Stomach (tissue), 4 donors: ENCODE results near the gene SERPINB2.
"Not testable (repeated sequence)": the region's sequence is repeated elsewhere in the genome, so short reads cannot be mapped to it uniquely, and the experiment has no call there.

Experiments
- POLR2A ChIP-seq, 4 donors: fragments of 450-650 bp; IDR thresholded peaks; one replicate each; pipeline ENCODE4 v1.6.1; 2016; ENCODE audit warnings: antibody characterized with exemption in 4 of 4, control low read depth in 2 of 4, mild to moderate bottlenecking in 1 of 4, moderate library complexity in 1 of 4
- POLR2AphosphoS5 ChIP-seq, 3 donors: sonication (generic); formaldehyde crosslinking; IDR thresholded peaks; one replicate each; pipeline ENCODE4 v1.6.1; 2016; ENCODE audit warnings: antibody characterized with exemption in 3 of 3
- TF ChIP-seq, protein P1 (sequence below), 7 experiments: fragments of 450-650 bp in 4 of 7; fragments of 200-600 bp in 3 of 7; sonication (generic) in 3 of 7; IDR thresholded peaks; one replicate each; pipeline ENCODE4 v1.5.1; 2016 to 2019; ENCODE audit warnings: antibody characterized with exemption in 7 of 7, control low read depth in 2 of 7, mild to moderate bottlenecking in 1 of 7

DNA sequence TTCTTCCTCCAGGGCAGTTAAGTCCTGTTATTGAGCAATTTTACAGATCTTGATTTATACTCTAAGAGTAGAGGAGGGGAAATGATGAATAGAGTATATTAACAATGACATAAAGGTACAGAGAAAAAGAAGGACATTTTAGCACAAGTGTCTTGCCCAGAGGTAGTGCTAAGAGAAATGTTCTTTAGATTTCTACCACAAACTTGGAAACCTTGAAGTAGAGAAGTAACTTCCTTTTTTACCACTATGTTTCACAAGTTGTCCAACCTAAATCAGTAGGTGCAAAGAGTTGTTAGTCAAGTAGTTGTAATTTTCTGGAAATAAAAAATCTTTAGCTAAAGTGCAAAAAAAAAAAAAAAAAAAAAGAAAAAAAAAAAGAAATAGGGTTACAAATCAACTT is 41.9 kb downstream of the SERPINB2 start:
- not testable (repeated sequence) for TF ChIP-seq POLR2AphosphoS5, POLR2A (IDR thresholded peaks at IDR 0.05)
- TF ChIP-seq, protein P1, sequence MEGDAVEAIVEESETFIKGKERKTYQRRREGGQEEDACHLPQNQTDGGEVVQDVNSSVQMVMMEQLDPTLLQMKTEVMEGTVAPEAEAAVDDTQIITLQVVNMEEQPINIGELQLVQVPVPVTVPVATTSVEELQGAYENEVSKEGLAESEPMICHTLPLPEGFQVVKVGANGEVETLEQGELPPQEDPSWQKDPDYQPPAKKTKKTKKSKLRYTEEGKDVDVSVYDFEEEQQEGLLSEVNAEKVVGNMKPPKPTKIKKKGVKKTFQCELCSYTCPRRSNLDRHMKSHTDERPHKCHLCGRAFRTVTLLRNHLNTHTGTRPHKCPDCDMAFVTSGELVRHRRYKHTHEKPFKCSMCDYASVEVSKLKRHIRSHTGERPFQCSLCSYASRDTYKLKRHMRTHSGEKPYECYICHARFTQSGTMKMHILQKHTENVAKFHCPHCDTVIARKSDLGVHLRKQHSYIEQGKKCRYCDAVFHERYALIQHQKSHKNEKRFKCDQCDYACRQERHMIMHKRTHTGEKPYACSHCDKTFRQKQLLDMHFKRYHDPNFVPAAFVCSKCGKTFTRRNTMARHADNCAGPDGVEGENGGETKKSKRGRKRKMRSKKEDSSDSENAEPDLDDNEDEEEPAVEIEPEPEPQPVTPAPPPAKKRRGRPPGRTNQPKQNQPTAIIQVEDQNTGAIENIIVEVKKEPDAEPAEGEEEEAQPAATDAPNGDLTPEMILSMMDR (IDR thresholded peaks at IDR 0.05) = not testable (repeated sequence)
